ENCODE results near the gene SELPLG.
"Not testable (repeated sequence)": the region's sequence is repeated elsewhere in the genome, so short reads cannot be mapped to it uniquely, and the experiment has no call there.

The SELPLG gene

DNA sequence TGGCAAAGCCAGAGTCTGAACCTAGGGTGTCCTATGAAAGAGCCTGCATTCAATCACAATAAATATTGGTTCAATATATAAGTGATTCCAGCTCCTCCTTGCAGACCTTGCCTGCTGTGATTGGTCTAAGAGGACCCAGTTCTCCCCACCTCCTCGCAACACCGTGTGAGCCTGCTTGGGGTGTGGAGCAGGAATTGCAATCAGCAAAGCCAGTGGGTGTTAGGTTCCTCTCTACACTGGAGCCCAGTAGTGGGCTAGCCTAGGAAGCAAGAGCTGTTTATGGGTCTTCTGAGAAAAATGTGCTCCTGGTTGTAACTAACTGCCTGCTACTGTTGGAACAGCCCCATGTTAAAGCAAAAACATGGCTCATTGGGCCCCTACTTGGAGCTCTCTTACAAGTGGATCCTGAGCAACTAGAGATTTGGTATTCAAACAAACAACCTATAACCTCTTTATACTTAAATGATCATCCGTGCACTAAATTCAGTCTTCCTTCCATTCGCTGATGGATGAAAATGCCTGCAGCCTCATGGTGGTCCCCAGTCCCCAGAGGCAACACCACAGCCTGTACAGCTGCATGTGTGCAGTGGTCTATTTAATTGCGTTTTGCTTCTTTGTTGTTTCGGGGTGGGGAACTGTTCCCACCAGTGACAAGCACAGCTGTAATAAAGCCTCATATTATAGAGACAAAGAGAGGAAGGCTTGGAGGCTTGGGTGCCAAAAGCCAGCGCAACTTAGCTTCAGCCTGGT is 3.7 kb upstream of the SELPLG start:
- no peak for DNase-seq

DNA sequence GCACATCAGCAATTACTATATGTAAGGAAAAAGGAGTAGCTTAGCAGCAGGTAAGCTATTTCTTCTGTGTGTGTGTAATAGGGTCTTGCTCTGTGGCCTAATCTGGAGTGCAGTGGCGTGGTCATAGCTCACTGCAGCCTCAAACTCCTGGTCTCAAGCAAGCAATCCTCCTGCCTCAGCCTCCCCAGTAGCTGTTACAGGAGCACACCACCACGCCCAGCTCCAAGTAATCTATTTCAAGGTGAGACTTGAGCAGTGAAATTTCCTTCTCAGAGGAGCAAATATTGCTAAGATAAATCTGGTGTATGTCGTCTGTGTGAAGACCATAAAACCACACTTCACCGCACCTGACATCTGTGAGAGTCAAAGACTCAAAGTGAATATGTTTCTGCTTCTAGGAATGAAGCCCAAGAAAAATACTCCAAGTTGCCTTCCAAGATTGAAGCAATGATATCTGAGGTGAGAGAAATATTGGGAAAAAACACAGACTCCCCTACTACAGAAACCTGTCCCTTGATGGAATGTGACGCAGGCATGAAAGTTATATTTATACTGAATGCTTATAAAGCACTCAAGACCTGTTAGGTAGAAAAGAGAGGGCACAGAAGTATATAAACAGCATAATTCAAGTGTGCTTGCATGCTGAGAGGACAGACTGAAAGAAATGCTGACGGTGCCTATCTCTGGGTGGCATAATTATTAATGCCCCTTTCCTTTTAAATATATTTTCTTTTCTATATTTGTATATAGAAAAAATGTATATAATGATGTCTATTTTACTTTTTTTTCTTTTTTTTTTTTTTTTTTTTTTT is 2.5 kb upstream of the SELPLG start:
- DNase-seq = no peak

DNA sequence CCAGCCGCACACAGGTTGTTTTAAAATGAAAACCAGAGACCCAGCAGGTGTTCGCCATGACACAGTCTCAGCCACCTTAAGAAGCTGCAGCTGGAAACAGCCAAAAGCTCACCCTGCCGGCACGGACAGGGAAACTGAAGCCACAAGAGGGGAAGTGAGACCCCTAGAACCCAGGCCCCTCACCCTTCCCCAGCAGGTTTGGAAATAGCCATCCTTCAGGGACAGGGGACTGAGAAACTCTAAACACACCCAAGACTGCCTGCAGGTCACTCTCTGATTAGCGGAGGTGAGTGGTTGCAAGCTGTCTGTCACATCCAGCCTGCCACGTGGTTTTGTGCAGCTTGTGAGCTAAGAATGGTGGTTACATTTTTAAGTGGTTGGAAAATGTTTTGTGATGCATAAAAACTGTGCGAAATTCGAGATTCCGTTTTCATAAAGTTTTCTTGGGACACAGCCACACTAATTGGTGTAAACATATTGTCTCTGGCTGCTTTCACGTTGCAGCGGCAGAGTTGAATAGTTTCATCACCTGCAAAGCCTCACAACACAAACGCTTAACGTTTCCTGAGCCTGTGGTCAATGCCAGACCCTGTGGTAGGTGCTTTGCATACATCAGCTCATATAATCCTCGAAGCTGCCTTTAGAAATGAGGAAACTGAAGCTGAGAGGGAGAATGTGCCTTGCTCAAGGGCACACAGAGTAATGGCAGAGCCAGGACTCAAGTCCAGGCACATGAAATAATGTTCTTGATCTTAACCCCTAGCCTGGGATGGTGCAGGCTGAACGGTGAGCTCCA is 1.7 kb upstream of the SELPLG start:
- DNase-seq = no peak

DNA sequence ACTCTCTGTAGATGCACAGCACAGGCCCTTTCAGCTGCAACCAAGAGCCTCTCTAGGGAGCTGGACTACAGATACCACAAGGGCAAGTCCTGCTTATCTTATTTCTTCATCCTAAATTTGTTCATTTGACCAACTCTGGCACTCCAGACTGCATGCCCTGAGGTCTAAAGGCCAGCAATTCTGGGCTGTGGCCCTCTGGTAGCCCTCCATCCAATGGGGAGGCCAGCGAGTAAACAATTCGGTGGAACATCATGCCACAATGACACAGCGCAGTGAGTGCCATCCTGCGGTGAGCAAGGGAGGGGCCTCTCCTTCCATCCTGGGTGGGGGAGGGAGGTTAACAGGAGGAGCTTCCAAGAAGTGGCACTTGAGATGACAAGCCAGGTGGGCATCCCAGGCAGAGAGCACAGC is 652 bp upstream of the SELPLG start:
- DNase-seq = no peak

DNA sequence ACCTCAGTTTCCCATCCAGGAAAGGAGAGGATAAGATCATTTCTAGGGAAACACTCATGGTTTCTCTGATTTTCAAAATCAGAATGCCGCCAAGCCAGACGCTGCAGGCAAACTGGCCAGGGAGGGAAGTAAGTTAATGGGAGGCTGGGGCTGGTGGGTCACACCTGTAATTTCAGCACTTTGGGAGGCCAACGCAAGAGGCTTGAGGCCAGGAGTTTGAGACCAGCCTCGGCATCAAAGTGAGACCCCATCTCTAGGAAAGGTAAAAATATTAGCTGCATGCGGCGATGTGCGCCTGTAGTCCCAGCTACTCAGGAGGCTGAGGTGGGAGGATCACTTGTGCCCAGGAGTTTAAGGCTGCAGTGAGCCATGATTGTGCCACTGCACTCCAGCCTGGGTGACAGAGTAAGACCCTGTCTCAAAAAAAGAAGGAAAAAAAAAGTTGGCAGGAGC is 587 bp downstream of the SELPLG start:
- DNase-seq = no peak

DNA sequence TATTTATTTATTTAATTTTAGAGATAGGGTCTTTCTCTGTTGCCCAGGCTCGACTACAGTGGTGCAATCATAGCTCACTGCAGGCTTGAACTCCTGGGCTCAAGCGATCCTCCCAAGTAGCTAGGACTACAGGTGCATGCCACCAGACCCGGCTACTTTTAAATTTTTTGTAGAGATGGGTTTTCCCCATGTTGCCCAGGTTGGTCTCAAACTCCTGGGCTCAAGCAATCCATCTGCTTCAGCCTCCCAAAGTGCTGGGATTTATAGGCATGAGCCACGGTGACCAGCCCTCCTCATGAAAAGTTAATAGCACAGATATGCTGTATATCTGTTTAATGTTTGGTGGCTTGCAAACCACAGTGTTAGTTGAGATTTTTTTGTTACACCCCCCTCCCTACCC is 2.4 kb downstream of the SELPLG start:
- DNase-seq = not testable (repeated sequence)

DNA sequence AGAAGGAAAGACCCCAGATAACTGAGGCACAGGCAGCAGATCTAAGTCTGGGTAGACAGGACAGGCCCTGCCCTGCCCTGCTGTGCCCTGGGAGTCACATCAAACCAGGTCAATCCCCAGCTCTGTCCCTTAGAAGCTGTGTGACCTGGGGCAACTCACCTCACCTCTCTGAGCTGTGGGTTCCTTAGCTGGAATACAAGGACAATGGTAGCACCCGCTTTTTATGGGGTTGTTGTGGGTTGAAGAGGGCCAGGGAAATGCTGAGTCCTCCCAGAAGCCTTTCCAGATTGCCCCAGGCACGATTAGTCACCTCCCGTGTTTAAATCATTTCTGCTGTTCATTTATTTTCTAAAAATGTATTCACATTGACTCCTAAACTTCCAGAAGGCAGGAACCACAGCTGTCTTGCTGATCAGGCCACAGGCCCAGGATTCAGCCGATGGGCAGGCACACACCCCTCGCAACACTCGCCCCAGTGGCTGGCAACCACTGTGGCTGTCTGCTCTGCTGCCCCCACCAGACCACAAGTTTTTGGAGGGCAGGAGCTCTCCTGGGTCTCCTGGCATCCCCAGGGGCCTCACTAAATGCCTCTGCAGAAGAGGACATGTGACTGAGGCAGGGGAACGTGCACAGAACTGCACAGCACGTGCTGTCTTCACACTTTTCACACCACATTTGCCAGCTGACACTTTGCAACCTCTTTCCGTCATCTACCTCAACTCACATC is 3.0 kb downstream of the SELPLG start:
- DNase-seq = no peak

DNA sequence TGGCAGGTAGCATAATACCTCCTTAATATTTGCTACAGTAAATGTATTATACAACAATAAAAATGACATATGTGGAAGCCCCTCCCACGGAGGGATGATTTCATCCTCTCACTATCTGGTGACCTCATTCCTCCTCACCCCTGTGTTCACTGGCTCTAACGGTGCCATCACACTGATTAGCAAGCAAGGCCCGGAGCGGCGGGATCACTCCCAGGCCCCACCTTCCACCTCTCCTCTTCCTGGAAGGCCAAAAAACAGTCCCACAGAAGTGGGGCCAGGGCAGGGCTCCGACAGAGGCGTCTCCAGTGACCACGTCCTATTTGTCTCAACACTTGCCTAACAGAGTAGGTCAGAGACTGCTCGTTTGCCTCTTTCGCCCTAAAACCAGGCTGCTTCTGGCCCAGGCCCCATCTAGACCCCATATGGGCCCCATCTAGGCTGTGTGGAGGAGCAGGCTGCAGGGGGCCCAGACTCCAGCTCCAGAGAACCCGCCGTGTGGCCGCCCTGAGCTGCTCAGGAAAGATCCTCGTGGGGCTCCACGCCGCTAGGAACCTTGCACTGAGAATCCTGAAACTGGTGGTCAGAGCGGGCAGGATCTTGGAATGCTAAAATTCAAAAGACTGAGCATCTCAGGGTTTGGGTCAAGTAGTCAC is 3.7 kb downstream of the SELPLG start:
- no peak for DNase-seq

DNA sequence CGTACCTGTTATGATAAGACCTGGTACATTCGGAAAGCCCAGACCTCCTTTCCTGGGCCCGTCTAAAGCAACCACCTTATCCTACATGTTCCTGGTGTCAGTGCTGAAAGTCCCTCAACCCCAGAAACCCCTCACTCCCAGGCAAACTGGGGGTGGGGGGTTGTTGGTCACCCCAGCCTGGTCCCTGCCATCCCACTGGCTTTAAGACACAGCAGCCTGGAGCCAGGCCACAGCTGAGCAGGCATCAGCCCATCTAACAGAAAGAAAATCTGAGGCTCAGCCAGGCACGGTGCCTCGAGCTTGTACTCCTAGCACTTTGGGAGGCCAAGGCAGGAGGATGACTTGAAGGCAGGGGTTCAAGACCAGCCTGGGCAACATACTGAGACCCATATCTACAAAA is 4.5 kb downstream of the SELPLG start:
- DNase-seq = no peak

DNA sequence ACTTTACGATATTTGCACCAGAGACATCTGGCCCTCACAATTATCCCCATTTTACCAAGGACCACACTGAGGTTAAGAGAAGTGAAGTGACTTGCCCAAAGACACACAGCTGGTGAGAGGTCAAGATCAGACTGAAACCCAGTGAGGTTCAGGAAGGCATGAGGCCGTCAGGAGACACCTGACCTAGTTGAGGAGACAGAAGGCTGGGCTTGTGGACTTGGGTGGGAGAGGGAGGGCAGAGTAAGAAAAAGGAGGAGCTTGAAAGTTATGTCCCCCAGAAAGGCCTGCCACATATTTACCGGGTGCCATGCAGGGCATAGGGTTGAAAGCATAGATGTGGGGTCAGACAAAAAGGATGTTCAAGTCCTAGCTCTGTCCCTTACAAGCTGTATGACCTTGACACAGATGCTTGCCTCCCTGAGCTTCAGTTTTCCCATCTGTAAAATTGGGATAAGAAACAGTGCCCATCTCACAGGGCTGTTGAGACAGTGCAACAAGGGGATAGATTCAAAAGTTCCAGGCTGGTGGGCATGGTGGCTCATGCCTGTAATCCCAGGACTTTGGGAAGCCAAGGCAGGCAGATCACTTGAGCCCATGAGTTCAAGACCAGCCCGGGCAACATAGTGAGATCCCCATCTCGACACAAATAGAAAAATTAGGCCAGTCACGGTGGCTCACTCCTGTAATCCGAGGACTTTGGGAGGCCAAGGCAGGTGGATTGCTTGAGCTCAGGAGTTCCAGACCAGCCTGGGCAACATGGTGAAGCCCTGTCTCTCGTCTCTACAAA is 6.4 kb downstream of the SELPLG start:
- no peak for DNase-seq

DNA sequence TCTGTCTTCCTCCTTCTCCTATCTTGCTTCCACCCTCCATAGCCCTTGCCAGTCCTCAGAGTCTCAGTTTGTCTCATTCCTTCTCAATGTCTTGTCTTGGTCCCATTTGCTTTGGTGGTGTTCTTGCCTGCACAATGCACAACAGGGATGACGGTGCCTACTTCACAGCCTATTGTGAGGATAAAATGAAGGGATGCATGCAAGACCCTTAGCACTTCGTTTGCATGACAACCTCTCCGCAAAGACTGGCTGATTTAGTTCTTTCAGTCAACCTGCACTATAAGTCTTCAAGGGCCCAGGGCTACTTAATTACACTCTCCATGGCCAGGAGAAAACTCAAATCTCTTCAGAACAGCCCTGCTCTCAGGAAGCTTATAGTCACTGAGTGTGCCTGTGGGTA is 8.5 kb downstream of the SELPLG start:
- no peak for DNase-seq

DNA sequence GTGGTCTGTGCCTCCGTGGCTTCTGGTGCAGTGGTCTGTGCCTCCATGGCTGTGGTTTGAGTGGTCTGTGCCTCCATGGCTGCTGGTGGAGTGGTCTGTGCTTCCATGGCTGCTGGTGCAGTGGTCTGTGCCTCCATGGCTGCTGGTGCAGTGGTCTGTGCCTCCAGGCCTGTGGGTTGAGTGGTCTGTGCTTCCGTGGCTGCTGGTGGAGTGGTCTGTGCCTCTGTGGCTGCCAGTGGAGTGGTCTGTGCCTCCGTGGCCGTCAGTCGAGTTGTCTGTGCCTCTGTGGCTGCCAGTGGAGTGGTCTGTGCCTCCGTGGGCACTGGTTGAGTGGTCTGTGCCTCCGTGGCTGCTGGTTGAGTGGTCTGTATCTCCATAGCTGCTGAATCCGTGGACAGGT is 10.1 kb downstream of the SELPLG start:
- DNase-seq = no peak

DNA sequence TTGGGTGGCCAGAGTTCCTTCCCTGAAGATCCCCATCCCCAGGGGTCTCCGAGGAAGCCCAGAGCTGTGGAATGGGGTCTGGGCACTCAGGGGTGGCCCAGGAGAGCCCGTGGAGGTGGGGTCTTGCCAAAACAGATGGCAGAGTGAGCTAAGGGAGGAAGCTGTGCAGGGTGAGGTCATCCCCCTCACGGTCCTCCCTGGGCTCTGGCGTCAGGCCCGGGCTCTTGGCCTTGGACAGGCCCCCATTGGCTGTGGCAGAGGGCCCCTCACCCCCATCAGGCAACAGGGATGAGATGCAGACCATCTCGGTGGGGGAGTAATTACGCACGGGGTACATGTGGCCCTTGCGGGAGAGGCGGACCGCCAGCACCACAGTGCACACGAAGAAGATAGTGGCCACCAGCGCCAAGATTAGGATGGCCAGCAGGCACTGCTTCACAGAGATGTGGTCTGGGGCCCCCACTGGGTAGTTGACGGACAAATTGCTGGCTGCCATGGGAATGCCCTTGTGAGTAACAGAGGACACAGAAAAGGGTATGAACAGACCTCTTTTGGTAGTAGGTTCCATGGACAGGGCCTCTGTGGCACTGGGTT is 10.7 kb downstream of the SELPLG start:
- DNase-seq = no peak

DNA sequence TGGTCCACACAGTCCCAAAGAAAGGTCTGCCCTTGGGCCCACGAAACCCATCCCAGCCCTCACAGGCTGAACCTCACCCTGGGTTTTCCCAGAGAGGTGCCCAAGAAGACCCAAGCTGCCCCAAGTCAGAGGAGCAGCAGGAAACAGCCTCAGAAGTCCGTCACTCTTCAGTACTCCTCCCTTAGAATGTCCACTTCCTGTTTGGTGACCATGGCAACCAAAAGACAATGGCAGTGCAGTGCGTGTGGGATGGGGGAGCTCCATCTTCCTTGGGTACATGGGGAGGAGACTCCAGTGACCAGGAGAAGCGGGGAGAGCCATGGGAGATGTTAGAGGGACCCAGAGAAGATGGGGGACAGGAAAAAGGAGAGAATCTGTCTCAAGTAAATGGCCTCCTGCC is 11.3 kb downstream of the SELPLG start:
- no peak for DNase-seq

DNA sequence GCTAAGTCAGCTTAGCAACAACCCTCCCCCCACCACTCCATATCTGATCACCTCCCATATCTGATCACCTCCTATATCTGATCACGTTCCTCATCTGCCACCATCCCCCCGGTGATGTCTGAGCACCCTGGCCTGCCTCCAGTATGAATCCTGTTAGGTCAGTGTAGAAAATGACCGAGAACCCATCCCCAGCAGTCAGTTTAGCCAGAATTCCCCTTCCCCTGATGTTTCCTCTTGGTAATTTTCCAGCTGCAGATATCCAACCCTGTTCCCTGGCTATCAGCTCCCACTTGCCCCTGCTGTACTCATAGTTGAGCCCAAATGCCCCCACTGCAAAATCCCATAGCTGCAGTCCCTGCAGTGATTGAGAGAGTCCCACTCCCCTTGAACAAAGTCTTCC is 12.5 kb downstream of the SELPLG start:
- no peak for DNase-seq

DNA sequence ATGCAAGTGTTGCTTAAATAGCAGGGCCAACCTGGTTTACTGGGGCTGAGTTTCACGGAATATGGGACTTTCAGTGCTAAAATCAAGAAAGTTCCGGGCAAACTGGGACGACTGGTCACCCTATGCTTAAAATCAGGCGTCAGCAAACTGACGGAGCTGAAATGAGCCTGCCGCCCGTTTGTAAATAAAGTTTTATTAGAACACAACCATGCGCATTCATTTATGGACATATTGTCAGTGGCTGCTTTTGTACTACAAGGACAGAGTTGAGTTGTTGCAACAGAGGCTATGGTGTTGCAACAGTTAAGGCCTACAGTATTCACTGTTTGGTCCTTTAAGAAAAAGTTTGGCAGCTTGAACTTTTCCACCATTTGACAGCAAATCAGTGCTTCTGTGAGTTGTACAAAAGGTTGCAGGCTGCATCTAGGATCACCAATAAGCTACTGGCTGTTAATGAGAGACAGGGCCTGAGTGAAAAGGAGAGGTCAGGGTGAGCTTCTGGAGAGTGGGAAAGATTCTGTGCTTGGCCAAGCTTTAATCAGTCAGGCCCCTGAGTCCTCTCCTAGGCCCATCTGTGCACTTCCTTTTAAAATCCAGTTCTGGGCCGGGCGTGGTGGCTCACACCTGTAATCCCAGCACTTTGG is 13.3 kb downstream of the SELPLG start:
- DNase-seq = no peak

DNA sequence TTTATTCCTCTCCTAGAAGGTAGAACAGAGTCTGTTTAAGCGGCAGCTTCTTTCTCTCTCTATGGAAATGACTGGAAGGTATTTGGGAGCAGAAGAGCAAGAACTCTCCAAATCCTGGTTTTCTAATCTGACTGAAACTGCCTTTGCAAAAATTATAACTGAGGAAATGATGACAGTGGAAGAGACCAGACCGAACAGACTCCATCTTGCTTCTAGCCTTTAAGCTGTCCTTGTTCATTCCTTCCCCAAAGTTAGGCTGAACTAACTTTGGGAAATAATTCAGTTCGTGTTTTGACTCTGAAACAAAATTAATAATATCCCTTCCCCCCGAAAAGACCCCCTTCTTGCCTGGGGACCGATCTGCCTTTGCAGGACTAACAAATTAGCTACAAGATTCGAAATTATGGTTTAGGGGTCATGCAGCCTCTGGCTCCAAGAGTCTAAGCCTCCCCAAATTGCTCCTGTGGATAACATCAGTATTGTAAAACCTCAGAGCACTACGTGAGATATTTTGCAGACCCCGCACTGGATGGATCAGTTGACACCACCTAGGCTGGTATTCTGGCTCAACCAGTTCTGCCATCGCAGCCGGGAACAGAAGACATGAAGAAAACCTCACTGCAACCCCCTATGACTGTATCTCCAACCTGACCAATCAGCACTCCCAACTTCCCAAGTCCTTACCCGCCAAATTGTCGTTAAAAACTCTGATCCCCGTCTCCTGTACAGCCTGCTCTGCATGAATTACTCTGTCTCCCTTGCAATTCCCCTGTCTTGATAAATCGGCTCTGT is 14.1 kb downstream of the SELPLG start:
- no peak for DNase-seq

DNA sequence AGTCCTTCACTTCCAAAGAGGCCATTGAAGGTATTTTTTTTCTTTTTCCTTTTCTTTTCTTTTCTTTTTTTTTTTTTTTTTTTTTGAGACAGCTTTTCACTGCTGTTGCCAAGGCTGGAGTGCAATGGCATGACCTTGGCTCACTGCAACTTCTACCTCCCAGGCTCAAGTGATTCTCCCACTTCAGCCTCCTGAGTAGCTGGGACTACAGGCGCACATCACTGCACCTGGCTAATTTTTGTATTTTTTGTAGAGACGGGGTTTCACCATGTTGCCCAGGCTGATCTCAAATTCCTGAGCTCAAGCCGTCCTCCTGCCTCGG is 14.8 kb downstream of the SELPLG start:
- not testable (repeated sequence) for DNase-seq

DNA sequence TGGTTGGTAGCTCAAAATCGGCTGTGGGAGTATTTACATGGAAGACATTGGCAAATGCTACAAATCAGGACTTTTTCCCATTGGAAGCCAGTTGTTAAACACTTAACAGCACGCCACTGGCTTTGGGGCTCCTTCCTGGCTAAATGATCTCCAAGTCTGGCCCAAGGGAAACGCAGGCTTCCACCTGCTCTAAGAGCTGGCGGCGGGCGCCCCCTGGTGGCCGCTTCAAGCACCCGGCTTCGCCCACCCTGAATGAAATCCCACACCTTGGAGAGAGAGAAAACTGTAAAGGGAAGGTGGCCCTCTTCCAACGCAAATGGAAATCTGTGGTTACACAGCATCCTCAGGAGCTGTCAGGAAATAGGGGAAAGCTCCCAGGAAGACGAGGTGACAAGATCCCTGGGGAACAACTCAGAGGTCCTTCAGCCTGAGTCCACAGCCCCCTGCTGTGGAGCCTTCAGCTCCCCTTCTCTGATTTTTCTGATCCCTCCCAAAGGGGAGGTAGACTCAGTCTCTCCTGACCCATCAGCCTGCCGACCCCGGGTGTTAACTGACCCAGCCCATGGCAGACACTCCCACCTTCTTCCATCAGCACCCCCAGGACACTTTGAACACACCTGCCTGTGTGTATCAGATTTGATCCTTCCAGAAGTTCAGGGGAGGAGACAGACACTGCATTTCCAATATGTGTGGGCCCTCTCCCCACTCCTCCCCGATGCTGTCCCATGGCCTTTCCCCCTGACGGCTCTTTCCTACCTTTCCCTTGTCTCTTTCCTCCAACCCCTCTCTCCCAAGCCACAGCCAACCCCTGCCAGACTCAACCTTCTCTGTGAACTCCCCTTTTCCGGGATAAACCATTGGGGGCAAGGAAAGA is 15.4 kb downstream of the SELPLG start:
- peak; percentile 66 to 69 for DNase-seq
